Pancreas (tissue), 10 donors: ENCODE measurements around the gene RCBTB2. TPM values are rescaled to one million over a fixed set of nuclear protein-coding genes. Genes with fewer than 3 reads are reported as not detected.

Experiments used
- ATAC-seq, 4 donors: fragments of 200-7000 bp; cut with Tn5 transposase; one replicate each; pipeline versions ENCODE4 v1.8.0 to v1.9.1; 2020; ENCODE audit warnings: mild to moderate bottlenecking in 4 of 4, moderate library complexity in 4 of 4
- DNase-seq, 6 donors: peaks; one replicate each; pipeline ENCODE4 v3.0.0-alpha.2; 2020
- FAIRE-seq: peaks from 2 replicates; lab custom pipeline; 2012; peaks lifted over from hg19 to GRCh38; lab: Jason Lieb, UNC
- H3K27ac ChIP-seq, 4 donors: fragments of 200-600 bp; sonication (generic); 1 replicate in 3 of 4; 2 replicates in 1 of 4; pipeline versions ENCODE4 v1.5.0 to v1.8.0; 2020
- H3K27me3 ChIP-seq, 4 donors: fragments of 200-600 bp; one replicate each; pipeline ENCODE4 v1.8.0; 2021
- H3K36me3 ChIP-seq, 3 donors: fragments of 200-600 bp; sonication (generic) in 1 of 3; one replicate each; pipeline versions ENCODE4 v1.5.0 to v1.8.0; 2020 to 2021
- H3K4me1 ChIP-seq, 3 donors: fragments of 200-600 bp; one replicate each; pipeline ENCODE4 v1.8.0; 2021
- H3K4me3 ChIP-seq, 4 donors: fragments of 200-600 bp; sonication (generic) in 2 of 4; one replicate each; pipeline versions ENCODE4 v1.5.0 to v1.8.0; 2020 to 2021
- H3K9me3 ChIP-seq, 4 donors: fragments of 200-600 bp; one replicate each; pipeline ENCODE4 v1.8.0; 2021
- WGBS, 2 donors: extraction: QIAGEN DNeasy Blood & Tissue Kit; methylation state at CpG; one replicate each; pipeline ENCODE4 v1.1.7; 2013; 5-methylcytosine and 5-hydroxymethylcytosine counted together
- intact Hi-C, 3 donors: fragments of 100-400 bp; cut with DNase I; formaldehyde crosslinking; loops; one replicate each; pipeline versions ENCODE4 v1.11.1 to v1.14.2; 2022
- polyA plus RNA-seq, 2 donors: library from polyadenylated mRNA; stranded (reverse); fragments of 200-250 nt; gene quantifications; one replicate each; pipeline ENCODE4 v1.2.3, GENCODE V29; 2013
- total RNA-seq, 6 donors: library from RNA; stranded (reverse); fragmentation: NEBNext Ultra II Directional in 4 of 6; extraction: Animal tissue kit (Norgen Biotek cat#: 25700) in 4 of 6; gene quantifications; one replicate each; pipeline versions ENCODE4 v1.2.1 to v1.2.4, GENCODE V29; 2021 to 2023
- TF ChIP-seq, protein P1 (sequence below), 4 donors: fragments of 200-600 bp; sonication (generic) in 3 of 4; IDR thresholded peaks; one replicate each; pipeline versions ENCODE4 v1.5.0 to v1.8.0; 2021; ENCODE audit warnings: antibody characterized with exemption in 4 of 4
- donor health status: healthy with polysubstance abuse.
- donor health status: DM: no; HTN: no; CAD: no; lungs with moderate emphysema.
- donor health status: DM: no; HTN: no; CAD: no.
- donor health status: control.
- donor health status: control.
- donor health status: Bipolar disorder and iron deficiency.
- donor health status: DM: yes; HTN: yes; CAD: no.
- donor health status: DM: no; HTN: no; CAD: no.
- donor health status: DM: no; HTN: no; CAD: no.
- donor health status: DM: yes; HTN: yes; CAD: no.

The RCBTB2 gene
- total and polyA plus RNA-seq, 8 donors, result 2.7 to 9.7 (median 4.9) TPM

DNA sequence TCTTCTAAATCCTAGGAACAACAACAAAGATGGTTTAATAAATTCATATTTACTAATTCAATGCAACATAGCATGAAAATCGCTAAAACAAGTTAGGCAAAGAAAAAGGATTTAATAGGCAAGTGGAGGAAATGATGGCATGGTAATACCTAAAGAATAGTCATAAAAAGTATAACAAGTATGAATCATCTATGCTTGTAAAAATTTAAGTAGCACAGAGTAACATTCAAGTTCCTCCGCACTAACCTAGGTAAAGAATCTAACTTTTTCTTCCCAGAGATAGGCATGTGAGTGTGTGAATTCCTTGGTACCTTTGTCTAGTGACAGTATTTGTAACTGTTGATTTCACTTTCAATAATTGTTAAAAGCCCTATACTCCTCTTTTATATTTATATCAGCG lies 42.6 kb downstream of the RCBTB2 start:
- Histone ChIP-seq H3K4me1 (peaks cover 3 to 10% (median 3%) of the 10 kb centered on the region in 3 donors), H3K27me3 (no peaks in the 10 kb centered on the region), H3K36me3 (no peaks in the 10 kb centered on the region), H3K27ac (no peak overlapping the region), H3K9me3 (no peaks in the 10 kb centered on the region), H3K4me3 (no peak overlapping the region)
- no peak for DNase-seq
- intact Hi-C loops, result no loop called here
- ATAC-seq, result no peak
- no peak for FAIRE-seq
- TF ChIP-seq, protein P1, sequence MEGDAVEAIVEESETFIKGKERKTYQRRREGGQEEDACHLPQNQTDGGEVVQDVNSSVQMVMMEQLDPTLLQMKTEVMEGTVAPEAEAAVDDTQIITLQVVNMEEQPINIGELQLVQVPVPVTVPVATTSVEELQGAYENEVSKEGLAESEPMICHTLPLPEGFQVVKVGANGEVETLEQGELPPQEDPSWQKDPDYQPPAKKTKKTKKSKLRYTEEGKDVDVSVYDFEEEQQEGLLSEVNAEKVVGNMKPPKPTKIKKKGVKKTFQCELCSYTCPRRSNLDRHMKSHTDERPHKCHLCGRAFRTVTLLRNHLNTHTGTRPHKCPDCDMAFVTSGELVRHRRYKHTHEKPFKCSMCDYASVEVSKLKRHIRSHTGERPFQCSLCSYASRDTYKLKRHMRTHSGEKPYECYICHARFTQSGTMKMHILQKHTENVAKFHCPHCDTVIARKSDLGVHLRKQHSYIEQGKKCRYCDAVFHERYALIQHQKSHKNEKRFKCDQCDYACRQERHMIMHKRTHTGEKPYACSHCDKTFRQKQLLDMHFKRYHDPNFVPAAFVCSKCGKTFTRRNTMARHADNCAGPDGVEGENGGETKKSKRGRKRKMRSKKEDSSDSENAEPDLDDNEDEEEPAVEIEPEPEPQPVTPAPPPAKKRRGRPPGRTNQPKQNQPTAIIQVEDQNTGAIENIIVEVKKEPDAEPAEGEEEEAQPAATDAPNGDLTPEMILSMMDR (IDR thresholded peaks at IDR 0.05), result no peak
- 92 to 97% methylated on average over 3 of the region's 3 CpGs for WGBS, 2 donors

DNA sequence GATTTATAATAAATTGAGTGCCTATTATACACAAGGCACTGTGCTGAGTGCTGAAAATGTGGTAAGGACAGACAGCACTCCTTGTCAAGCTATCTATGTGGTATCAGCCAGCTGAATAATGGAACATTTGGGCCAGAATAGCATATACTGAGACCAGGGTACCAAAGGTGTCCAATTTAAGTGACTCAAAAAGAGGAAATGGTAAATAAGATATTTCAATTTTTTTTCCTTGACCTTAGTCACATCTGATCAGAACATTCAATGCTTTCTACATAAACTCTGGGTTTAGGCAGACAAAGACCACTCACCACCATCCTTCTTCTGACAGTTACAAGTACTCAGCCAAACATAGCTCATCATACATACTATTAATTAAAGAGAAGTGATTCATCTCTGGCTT lies 43.2 kb downstream of the RCBTB2 start:
- Histone ChIP-seq H3K36me3 (no peaks in the 10 kb centered on the region), H3K9me3 (no peaks in the 10 kb centered on the region), H3K4me3 (no peak overlapping the region), H3K4me1 (peaks cover 2 to 10% (median 3%) of the 10 kb centered on the region in 3 donors), H3K27me3 (no peaks in the 10 kb centered on the region), H3K27ac (no peak overlapping the region)
- ATAC-seq (no peak), DNase-seq (no peak), FAIRE-seq (no peak)
- intact Hi-C loops, result no loop called here
- TF ChIP-seq, protein P1 (IDR thresholded peaks at IDR 0.05), result no peak

DNA sequence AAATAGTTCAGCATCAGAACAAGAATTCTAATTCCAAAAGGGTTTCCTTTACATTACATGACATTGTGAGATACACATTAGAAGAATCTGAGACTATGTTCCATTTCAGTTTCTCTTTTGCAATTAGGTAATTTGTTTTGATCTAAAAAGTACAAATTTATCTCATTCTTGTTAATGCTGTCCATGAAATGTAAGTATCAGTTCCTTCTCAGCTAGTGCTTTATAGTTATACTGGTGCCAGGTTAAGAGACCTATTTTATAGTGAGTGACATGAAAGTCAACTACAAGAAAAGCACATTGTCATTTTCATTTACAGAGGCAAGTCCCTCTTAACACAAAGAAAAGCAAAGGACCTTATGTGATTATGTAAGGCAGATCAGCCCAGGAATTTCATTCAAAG lies 43.9 kb downstream of the RCBTB2 start:
- ATAC-seq (no peak), FAIRE-seq (no peak), DNase-seq (no peak)
- Histone ChIP-seq H3K4me3 (no peak overlapping the region), H3K27ac (no peak overlapping the region), H3K27me3 (no peaks in the 10 kb centered on the region), H3K9me3 (no peaks in the 10 kb centered on the region), H3K4me1 (peaks cover 0 to 4% (median 0%) of the 10 kb centered on the region in 3 donors), H3K36me3 (no peaks in the 10 kb centered on the region)
- intact Hi-C loops, result no loop called here
- TF ChIP-seq, protein P1 (IDR thresholded peaks at IDR 0.05), result no peak

DNA sequence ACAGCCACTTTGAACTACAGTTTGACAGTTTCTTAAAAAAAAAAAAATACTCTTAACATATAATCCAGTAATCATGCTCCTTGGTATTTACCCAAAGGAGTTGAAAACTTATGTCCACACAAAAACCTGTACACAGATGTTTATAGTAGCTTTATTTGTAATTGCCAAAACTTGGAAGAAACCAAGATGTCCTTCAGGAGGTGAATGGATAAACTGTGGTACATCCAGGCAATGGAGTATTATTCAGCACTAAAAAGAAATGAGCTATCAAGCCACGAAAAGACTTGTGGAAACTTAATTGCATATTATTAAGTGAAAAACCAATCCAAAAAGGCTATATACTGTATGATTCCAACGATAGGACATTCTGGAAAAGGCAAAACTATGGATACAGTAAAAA lies 44.9 kb downstream of the RCBTB2 start:
- ATAC-seq (no peak), DNase-seq (no peak), FAIRE-seq (no peak)
- 89 to 97% methylated on average over 2 of the region's 2 CpGs for WGBS, 2 donors
- no peaks in the 10 kb centered on the region for H3K9me3 ChIP-seq
- no peaks in the 10 kb centered on the region for H3K27me3 ChIP-seq
- intact Hi-C loops, result no loop called here
- no peak overlapping the region for H3K27ac ChIP-seq
- TF ChIP-seq, protein P1 (IDR thresholded peaks at IDR 0.05), result no peak
- H3K4me3 ChIP-seq, result no peak overlapping the region
- H3K4me1 ChIP-seq, result no peaks in the 10 kb centered on the region
- H3K36me3 ChIP-seq, result no peaks in the 10 kb centered on the region

DNA sequence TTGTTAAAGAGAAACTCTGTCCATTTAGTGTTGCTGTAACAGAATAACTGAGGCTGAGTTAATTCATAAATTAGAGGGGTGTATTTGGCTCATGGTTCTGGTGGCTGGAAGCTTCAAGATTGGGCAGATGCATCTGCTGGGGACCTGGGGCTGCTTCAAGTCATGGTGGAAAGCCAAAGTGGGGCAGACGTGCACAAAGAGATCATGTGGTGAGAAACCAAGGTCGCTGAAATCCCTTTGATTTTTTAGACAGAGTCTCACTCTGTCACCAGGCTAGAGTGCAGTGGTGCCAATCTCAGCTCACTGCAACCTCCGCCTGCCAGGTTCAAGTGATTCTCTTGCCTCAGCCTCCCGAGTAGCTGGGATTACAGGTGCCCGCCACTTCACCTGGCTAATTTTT lies 46.0 kb downstream of the RCBTB2 start:
- TF ChIP-seq, protein P1 (IDR thresholded peaks at IDR 0.05), result no peak
- Histone ChIP-seq H3K27me3 (no peaks in the 10 kb centered on the region), H3K27ac (no peak overlapping the region), H3K9me3 (no peaks in the 10 kb centered on the region), H3K36me3 (no peaks in the 10 kb centered on the region), H3K4me3 (no peak overlapping the region), H3K4me1 (no peaks in the 10 kb centered on the region)
- intact Hi-C loops, result no loop called here
- FAIRE-seq (no peak), DNase-seq (no peak), ATAC-seq (no peak)
- 83 to 90% methylated on average over 5 of the region's 5 CpGs for WGBS, 2 donors
